H9 (cell line): ENCODE data around the gene OR52H1. TPM values are rescaled to one million over a fixed set of nuclear protein-coding genes. Genes with fewer than 3 reads are reported as not detected.

Experiments
- DNase-seq: peaks from one replicate; pipeline ENCODE4 v3.0.0-alpha.2; 2017
- H2AFZ ChIP-seq: one replicate; pipeline ENCODE4 v1.6.1; 2013; ENCODE audit warnings: mild to moderate bottlenecking, low read length, control low read depth, moderate library complexity
- H2AK5ac ChIP-seq: 2 replicates; pipeline ENCODE4 v1.6.1; 2013; ENCODE audit warnings: low read length, control low read depth, mixed read lengths; ENCODE audit not compliant: insufficient read length
- H2BK120ac ChIP-seq: one replicate; pipeline ENCODE4 v1.6.1; 2013; ENCODE audit warnings: low read depth, mild to moderate bottlenecking, low read length, control low read depth, inconsistent platforms; ENCODE audit not compliant: poor library complexity, severe bottlenecking
- H2BK12ac ChIP-seq: 2 replicates; pipeline ENCODE4 v1.6.1; 2013; ENCODE audit warnings: low read length, control low read depth, mixed read lengths, low read depth; ENCODE audit not compliant: insufficient read length
- H2BK15ac ChIP-seq: 2 replicates; pipeline ENCODE4 v1.6.1; 2013; ENCODE audit warnings: low read depth, low read length, control low read depth
- H2BK20ac ChIP-seq: one replicate; pipeline ENCODE4 v1.6.1; 2013; ENCODE audit warnings: low read depth, mild to moderate bottlenecking, low read length, control low read depth, inconsistent platforms; ENCODE audit not compliant: poor library complexity, severe bottlenecking
- H2BK5ac ChIP-seq: 2 replicates; pipeline ENCODE4 v1.6.1; 2013; ENCODE audit warnings: low read length, control low read depth, mixed read lengths; ENCODE audit not compliant: insufficient read length
- H3K14ac ChIP-seq: 2 replicates; pipeline ENCODE4 v1.6.1; 2013; ENCODE audit warnings: low read length, control low read depth; ENCODE audit not compliant: insufficient read depth
- H3K18ac ChIP-seq: 2 replicates; pipeline ENCODE4 v1.6.1; 2013; ENCODE audit warnings: low read depth, mild to moderate bottlenecking, mixed read lengths, low read length, control low read depth; ENCODE audit not compliant: insufficient read length
- H3K23ac ChIP-seq: 2 replicates; pipeline ENCODE4 v1.6.1; 2013; ENCODE audit warnings: low read length, control low read depth, mixed read lengths, low read depth; ENCODE audit not compliant: insufficient read length
- H3K23me2 ChIP-seq: 2 replicates; pipeline ENCODE4 v1.6.1; 2013; ENCODE audit warnings: low read depth, mild to moderate bottlenecking, mixed read lengths, low read length, control low read depth; ENCODE audit not compliant: insufficient read length, poor library complexity, severe bottlenecking
- H3K27ac ChIP-seq: 2 replicates; pipeline ENCODE4 v1.5.1; 2013; ENCODE audit warnings: low read length, control low read depth, mixed read lengths, low read depth; ENCODE audit not compliant: insufficient read length
- H3K27me3 ChIP-seq: 2 replicates; pipeline ENCODE4 v1.6.1; 2013; ENCODE audit warnings: low read length, control low read depth, inconsistent platforms; ENCODE audit not compliant: insufficient read depth
- H3K4ac ChIP-seq: 2 replicates; pipeline ENCODE4 v1.6.1; 2013; ENCODE audit warnings: low read depth, mild to moderate bottlenecking, control low read depth, inconsistent platforms, low read length, moderate library complexity
- H3K4me1 ChIP-seq: 2 replicates; pipeline ENCODE4 v1.6.1; 2013; ENCODE audit warnings: low read length, control low read depth, inconsistent platforms; ENCODE audit not compliant: insufficient read depth
- H3K4me2 ChIP-seq: 2 replicates; pipeline ENCODE4 v1.6.1; 2013; ENCODE audit warnings: low read length, control low read depth, mixed read lengths; ENCODE audit not compliant: insufficient read length, insufficient read depth
- H3K56ac ChIP-seq: 2 replicates; pipeline ENCODE4 v1.6.1; 2013; ENCODE audit warnings: low read depth, mild to moderate bottlenecking, mixed read lengths, low read length, control low read depth; ENCODE audit not compliant: insufficient read length
- H3K79me1 ChIP-seq: 2 replicates; pipeline ENCODE4 v1.6.1; 2013; ENCODE audit warnings: low read depth, mild to moderate bottlenecking, moderate library complexity, low read length, control low read depth, inconsistent platforms; ENCODE audit not compliant: insufficient read depth, poor library complexity, severe bottlenecking
- H3K79me2 ChIP-seq: 2 replicates; pipeline ENCODE4 v1.6.1; 2013; ENCODE audit warnings: low read length, control low read depth, inconsistent platforms; ENCODE audit not compliant: insufficient read depth
- H3K9ac ChIP-seq: 2 replicates; pipeline ENCODE4 v1.6.1; 2013; ENCODE audit warnings: low read length, control low read depth, mixed read lengths; ENCODE audit not compliant: insufficient read length; ENCODE audit errors: extremely low read depth
- H3K9me3 ChIP-seq: one replicate; pipeline ENCODE4 v1.6.1; 2013; ENCODE audit warnings: low read depth, low read length, inconsistent platforms; ENCODE audit not compliant: control insufficient read depth
- H3T11ph ChIP-seq: one replicate; pipeline ENCODE4 v1.6.1; 2013; ENCODE audit warnings: mild to moderate bottlenecking, low read length, control low read depth, inconsistent platforms
- H4K20me1 ChIP-seq: one replicate; pipeline ENCODE4 v1.6.1; 2013; ENCODE audit not compliant: control insufficient read depth, insufficient read length, insufficient read depth
- H4K5ac ChIP-seq: 2 replicates; pipeline ENCODE4 v1.6.1; 2013; ENCODE audit warnings: low read depth, mild to moderate bottlenecking, mixed read lengths, low read length, control low read depth; ENCODE audit not compliant: insufficient read length
- H4K8ac ChIP-seq: replicated peaks from 2 replicates; pipeline ENCODE4 v1.6.1; 2013; ENCODE audit warnings: low read length, control low read depth, mixed read lengths, low read depth; ENCODE audit not compliant: insufficient read length
- H4K91ac ChIP-seq: 2 replicates; pipeline ENCODE4 v1.6.1; 2013; ENCODE audit warnings: low read depth, mild to moderate bottlenecking, moderate library complexity, mixed read lengths, low read length, control low read depth; ENCODE audit not compliant: insufficient read length
- H3K27ac Mint-ChIP-seq, 3 experiments: 2 replicates in 2 of 3; 3 replicates in 1 of 3; pipeline ENCODE4 v1.8.0; 2020 to 2021; ENCODE audit warnings: mixed read lengths in 3 of 3, mild to moderate bottlenecking in 1 of 3, moderate library complexity in 1 of 3
- H3K27me3 Mint-ChIP-seq: 2 replicates; pipeline ENCODE4 v1.8.0; 2021; ENCODE audit warnings: low read depth, mild to moderate bottlenecking, moderate library complexity, mixed read lengths
- H3K36me3 Mint-ChIP-seq, 3 experiments: 2 replicates in 2 of 3; 3 replicates in 1 of 3; pipeline ENCODE4 v1.8.0; 2020 to 2021; ENCODE audit warnings: low read depth in 3 of 3, mixed read lengths in 3 of 3; ENCODE audit not compliant: insufficient read depth in 1 of 3
- H3K4me1 Mint-ChIP-seq, 2 experiments: 2 replicates each; pipeline ENCODE4 v1.8.0; 2020; ENCODE audit warnings: mixed read lengths in 2 of 2
- H3K4me3 Mint-ChIP-seq, 2 experiments: 2 replicates in 1 of 2; 3 replicates in 1 of 2; pipeline ENCODE4 v1.8.0; 2020 to 2021; ENCODE audit warnings: mild to moderate bottlenecking in 2 of 2, mixed read lengths in 2 of 2, moderate library complexity in 1 of 2
- H3K9me3 Mint-ChIP-seq, 2 experiments: 2 replicates in 1 of 2; 3 replicates in 1 of 2; pipeline ENCODE4 v1.8.0; 2020; ENCODE audit warnings: mild to moderate bottlenecking in 2 of 2, mixed read lengths in 2 of 2, moderate library complexity in 1 of 2
- WGBS: extraction: QIAGEN DNeasy Blood & Tissue Kit; methylation state at CpG from one replicate; pipeline ENCODE4 v1.1.7; 2013; ENCODE audit warnings: missing lambda C conversion rate, low lambda C conversion rate, mixed read lengths; ENCODE audit not compliant: insufficient read length; ENCODE audit errors: extremely low coverage; 5-methylcytosine and 5-hydroxymethylcytosine counted together
- total RNA-seq: library from RNA; stranded (reverse); gene quantifications from 2 replicates; pipeline ENCODE4 v1.2.1, GENCODE V29; 2021
- TF ChIP-seq, protein P1 (sequence below): fragments of 200-600 bp; sonication (generic); conservative IDR thresholded peaks from 3 replicates; pipeline ENCODE4 v1.8.0; 2021; ENCODE audit warnings: antibody characterized with exemption, mild to moderate bottlenecking

Gene OR52H1
- total RNA-seq, 1 experiment from 2014 or later = not detected

DNA sequence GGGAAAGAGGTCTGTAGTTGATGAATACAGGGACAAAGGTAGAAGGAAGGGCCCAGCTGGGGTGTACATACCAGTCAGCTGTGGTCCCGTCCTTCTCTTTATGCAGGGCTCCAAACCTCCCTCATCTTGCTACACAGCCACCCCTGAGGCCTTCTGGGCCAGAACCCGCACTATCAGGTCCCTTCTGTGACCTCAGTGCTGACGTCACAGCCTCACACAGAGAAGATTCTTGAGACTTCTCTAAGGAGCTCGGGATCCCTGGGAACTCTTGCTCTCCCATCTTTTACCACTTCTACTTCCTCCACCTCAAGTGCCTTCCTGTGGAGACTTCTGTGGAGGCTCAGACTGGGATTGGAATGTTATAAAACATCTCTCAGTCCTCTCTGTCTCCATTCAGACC, 38.5 kb downstream of the OR52H1 start, which contains the start of gene UBQLN3:
TSS of gene UBQLN3 (minus strand) at position 155 of the 400 bp plus-strand sequence. CDS start 399 bp downstream, outside the sequence.
- Mint-ChIP-seq H3K4me1 (peaks cover 0 to 7% of the 10 kb centered on the region in 2 experiments; a peak in 1 of 4 replicates), H3K27ac (peak within 1 kb of the TSS in 2 of 3 experiments; percentile 40 to 50; a peak in 5 of 7 replicates), H3K36me3 (no peaks in the 10 kb centered on the region), H3K9me3 (no peaks in the 10 kb centered on the region), H3K4me3 (no peak within 1 kb of the TSS), H3K27me3 (no peaks in the 10 kb centered on the region)
- H3K4ac ChIP-seq = no peak within 1 kb of the TSS
- H3K27me3 ChIP-seq = no peaks in the 10 kb centered on the region
- no peaks in the 10 kb centered on the region for H3K4me1 ChIP-seq
- H2BK20ac ChIP-seq = no peak within 1 kb of the TSS
- no peak within 1 kb of the TSS for H4K5ac ChIP-seq
- H3K27ac ChIP-seq = no peak within 1 kb of the TSS
- H3K56ac ChIP-seq = no peak within 1 kb of the TSS
- no peaks in the 10 kb centered on the region for H3K79me2 ChIP-seq
- H3K23ac ChIP-seq = no peak within 1 kb of the TSS
- no peak for DNase-seq
- H2BK120ac ChIP-seq = no peak within 1 kb of the TSS
- no peak within 1 kb of the TSS for H3K9ac ChIP-seq
- H3T11ph ChIP-seq = no peak within 1 kb of the TSS
- H4K20me1 ChIP-seq = no peaks in the 10 kb centered on the region
- no peak within 1 kb of the TSS for H3K14ac ChIP-seq
- H3K4me2 ChIP-seq = no peak within 1 kb of the TSS
- H2AK5ac ChIP-seq = no peak within 1 kb of the TSS
- no CpG with 5 or more reads among the region's 4 CpGs for WGBS
- no peaks in the 10 kb centered on the region for H3K23me2 ChIP-seq
- no peak within 1 kb of the TSS for H4K8ac ChIP-seq
- TF ChIP-seq, protein P1, sequence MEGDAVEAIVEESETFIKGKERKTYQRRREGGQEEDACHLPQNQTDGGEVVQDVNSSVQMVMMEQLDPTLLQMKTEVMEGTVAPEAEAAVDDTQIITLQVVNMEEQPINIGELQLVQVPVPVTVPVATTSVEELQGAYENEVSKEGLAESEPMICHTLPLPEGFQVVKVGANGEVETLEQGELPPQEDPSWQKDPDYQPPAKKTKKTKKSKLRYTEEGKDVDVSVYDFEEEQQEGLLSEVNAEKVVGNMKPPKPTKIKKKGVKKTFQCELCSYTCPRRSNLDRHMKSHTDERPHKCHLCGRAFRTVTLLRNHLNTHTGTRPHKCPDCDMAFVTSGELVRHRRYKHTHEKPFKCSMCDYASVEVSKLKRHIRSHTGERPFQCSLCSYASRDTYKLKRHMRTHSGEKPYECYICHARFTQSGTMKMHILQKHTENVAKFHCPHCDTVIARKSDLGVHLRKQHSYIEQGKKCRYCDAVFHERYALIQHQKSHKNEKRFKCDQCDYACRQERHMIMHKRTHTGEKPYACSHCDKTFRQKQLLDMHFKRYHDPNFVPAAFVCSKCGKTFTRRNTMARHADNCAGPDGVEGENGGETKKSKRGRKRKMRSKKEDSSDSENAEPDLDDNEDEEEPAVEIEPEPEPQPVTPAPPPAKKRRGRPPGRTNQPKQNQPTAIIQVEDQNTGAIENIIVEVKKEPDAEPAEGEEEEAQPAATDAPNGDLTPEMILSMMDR = no peak
- H2BK12ac ChIP-seq = no peak within 1 kb of the TSS
- H2AFZ ChIP-seq = no peak within 1 kb of the TSS
- no peak within 1 kb of the TSS for H3K18ac ChIP-seq
- no peak within 1 kb of the TSS for H2BK15ac ChIP-seq
- no peak within 1 kb of the TSS for H4K91ac ChIP-seq
- H3K9me3 ChIP-seq = no peaks in the 10 kb centered on the region
- H2BK5ac ChIP-seq = no peak within 1 kb of the TSS
- H3K79me1 ChIP-seq = no peaks in the 10 kb centered on the region
